GM23338 (cell line): ENCODE measurements around the gene NPY4R2. TPM values are rescaled to one million over a fixed set of nuclear protein-coding genes. Genes with fewer than 3 reads are reported as not detected.
"Not testable (repeated sequence)": the region's sequence is repeated elsewhere in the genome, so short reads cannot be mapped to it uniquely, and the experiment has no call there.

Experiments used
- ATAC-seq: fragments of 200-7000 bp; cut with Tn5 transposase; 3 replicates; pipeline ENCODE4 v1.9.1; 2020
- DNase-seq: peaks from one replicate; pipeline ENCODE4 v3.0.0-alpha.2; 2015; ENCODE audit warnings: low spot score
- H2AFZ ChIP-seq: fragments of 200-600 bp; sonication (generic); 2 replicates; pipeline ENCODE4 v1.8.0; 2016; ENCODE audit warnings: antibody characterized with exemption, mild to moderate bottlenecking, moderate library complexity
- H3F3A ChIP-seq: fragments of 200-600 bp; sonication (generic); replicated peaks from 2 replicates; pipeline ENCODE4 v1.8.0; 2017; ENCODE audit warnings: antibody characterized with exemption, mixed run types, low read depth
- H3K27ac ChIP-seq: fragments of 200-600 bp; sonication (generic); 2 replicates; pipeline ENCODE4 v1.6.1; 2016; ENCODE audit warnings: low read depth
- H3K27me3 ChIP-seq: fragments of 200-600 bp; sonication (generic); 2 replicates; pipeline ENCODE4 v1.8.0; 2016; ENCODE audit warnings: mild to moderate bottlenecking, mixed run types, moderate library complexity; ENCODE audit not compliant: insufficient read depth
- H3K36me3 ChIP-seq: fragments of 200-600 bp; sonication (generic); 2 replicates; pipeline ENCODE4 v1.8.0; 2016; ENCODE audit warnings: mild to moderate bottlenecking; ENCODE audit not compliant: insufficient read depth
- H3K4me1 ChIP-seq: fragments of 200-600 bp; sonication (generic); 2 replicates; pipeline ENCODE4 v1.8.0; 2016; ENCODE audit warnings: mild to moderate bottlenecking, moderate library complexity; ENCODE audit not compliant: insufficient read depth
- H3K4me2 ChIP-seq: fragments of 200-600 bp; sonication (generic); 2 replicates; pipeline ENCODE4 v1.7.1; 2017; ENCODE audit warnings: mixed run types
- H3K4me3 ChIP-seq: fragments of 200-600 bp; sonication (generic); 2 replicates; pipeline ENCODE4 v1.6.1; 2016; ENCODE audit warnings: mixed run types
- H3K79me2 ChIP-seq: fragments of 200-600 bp; sonication (generic); replicated peaks from 2 replicates; pipeline ENCODE4 v1.8.0; 2017; ENCODE audit warnings: mild to moderate bottlenecking; ENCODE audit not compliant: insufficient read depth
- H3K9me2 ChIP-seq: fragments of 200-600 bp; sonication (generic); 2 replicates; pipeline ENCODE4 v1.8.0; 2017; ENCODE audit not compliant: insufficient read depth
- H4K20me1 ChIP-seq: fragments of 200-600 bp; sonication (generic); replicated peaks from 2 replicates; pipeline ENCODE4 v1.8.0; 2017; ENCODE audit warnings: mild to moderate bottlenecking; ENCODE audit not compliant: insufficient read depth
- H3K27ac Mint-ChIP-seq: 2 replicates; pipeline ENCODE4 v1.8.0; 2020; ENCODE audit warnings: inconsistent platforms, mild to moderate bottlenecking, moderate library complexity, mixed read lengths
- H3K27me3 Mint-ChIP-seq: 3 replicates; pipeline ENCODE4 v1.8.0; 2022; ENCODE audit warnings: low read depth, mild to moderate bottlenecking, moderate library complexity, mixed read lengths, inconsistent platforms; ENCODE audit not compliant: insufficient read depth, poor library complexity
- H3K36me3 Mint-ChIP-seq: 3 replicates; pipeline ENCODE4 v1.8.0; 2021; ENCODE audit warnings: low read depth, mild to moderate bottlenecking, inconsistent platforms, moderate library complexity, mixed read lengths
- H3K4me1 Mint-ChIP-seq: 3 replicates; pipeline ENCODE4 v1.8.0; 2020; ENCODE audit warnings: mild to moderate bottlenecking, inconsistent platforms, mixed read lengths
- H3K4me3 Mint-ChIP-seq: 3 replicates; pipeline ENCODE4 v1.8.0; 2021; ENCODE audit warnings: moderate library complexity, mild to moderate bottlenecking, inconsistent platforms, mixed read lengths
- H3K9me3 Mint-ChIP-seq: 3 replicates; pipeline ENCODE4 v1.8.0; 2020; ENCODE audit warnings: moderate library complexity, mild to moderate bottlenecking, inconsistent platforms, mixed read lengths
- polyA plus RNA-seq: library from polyadenylated mRNA; unstranded; fragments of >200 nt; fragmentation: Nextera tagmentation; extraction: Ambion mirVana; gene quantifications from 2 replicates; pipeline ENCODE4 v1.2.1, GENCODE V29; 2016
- total RNA-seq: library from RNA; depleted of rRNA; stranded (reverse); fragments of >200 nt; shearing (Covaris generic); gene quantifications from 2 replicates; pipeline ENCODE4 v1.2.3, GENCODE V29; 2014

NPY4R2 gene
- total and polyA plus RNA-seq, 2 experiments from 2014 or later: not detected

- not testable (repeated sequence) for H3K36me3 ChIP-seq, H3K4me1 ChIP-seq, H3K4me3 ChIP-seq, ATAC-seq, H3K4me1 Mint-ChIP-seq, H3K27me3 ChIP-seq, H3K27ac ChIP-seq, H3K4me2 ChIP-seq, H4K20me1 ChIP-seq, DNase-seq, H3K9me3 Mint-ChIP-seq, H3F3A ChIP-seq, H3K27me3 Mint-ChIP-seq, H3K27ac Mint-ChIP-seq, H3K79me2 ChIP-seq, H2AFZ ChIP-seq, H3K36me3 Mint-ChIP-seq, H3K9me2 ChIP-seq, H3K4me3 Mint-ChIP-seq
Measured at GRCh38 chr10:47942351-47943019, 24.0 kb downstream of the NPY4R2 start.

GRCh38 chr10:47943328-47943727, 24.9 kb downstream of the NPY4R2 start:
- H3K4me3 ChIP-seq, H3K27me3 ChIP-seq, H3K4me1 Mint-ChIP-seq, H3K4me1 ChIP-seq, H3K36me3 ChIP-seq, H3K4me3 Mint-ChIP-seq, H3K27ac ChIP-seq, H3F3A ChIP-seq, H3K9me2 ChIP-seq, H2AFZ ChIP-seq, H3K36me3 Mint-ChIP-seq, H3K27ac Mint-ChIP-seq, ATAC-seq, DNase-seq, H3K79me2 ChIP-seq, H3K9me3 Mint-ChIP-seq, H4K20me1 ChIP-seq, H3K4me2 ChIP-seq, H3K27me3 Mint-ChIP-seq: not testable (repeated sequence)

- H4K20me1 ChIP-seq, H3K79me2 ChIP-seq, H3K4me1 ChIP-seq, H3K36me3 ChIP-seq, H3K4me2 ChIP-seq, H3K9me3 Mint-ChIP-seq, DNase-seq, H3K27ac ChIP-seq, H3K27ac Mint-ChIP-seq, H2AFZ ChIP-seq, H3K4me3 ChIP-seq, H3F3A ChIP-seq, H3K27me3 Mint-ChIP-seq, ATAC-seq, H3K4me3 Mint-ChIP-seq, H3K36me3 Mint-ChIP-seq, H3K27me3 ChIP-seq, H3K4me1 Mint-ChIP-seq, H3K9me2 ChIP-seq: not testable (repeated sequence)
Measured at GRCh38 chr10:47947424-47947823, 29.0 kb downstream of the NPY4R2 start.

GRCh38 chr10:47957158-47957557, 38.7 kb downstream of the NPY4R2 start:
- H3K4me3 Mint-ChIP-seq, ATAC-seq, DNase-seq, H2AFZ ChIP-seq, H3K27ac ChIP-seq, H4K20me1 ChIP-seq, H3K27me3 ChIP-seq, H3K9me2 ChIP-seq, H3K9me3 Mint-ChIP-seq, H3K79me2 ChIP-seq, H3K27me3 Mint-ChIP-seq, H3K4me3 ChIP-seq, H3F3A ChIP-seq, H3K36me3 ChIP-seq, H3K36me3 Mint-ChIP-seq, H3K4me2 ChIP-seq, H3K27ac Mint-ChIP-seq, H3K4me1 ChIP-seq, H3K4me1 Mint-ChIP-seq: not testable (repeated sequence)

- H3K27me3 Mint-ChIP-seq, H3K4me1 ChIP-seq, H3K4me2 ChIP-seq, H3K4me3 Mint-ChIP-seq, H2AFZ ChIP-seq, H3K4me3 ChIP-seq, H3K9me2 ChIP-seq, H3K9me3 Mint-ChIP-seq, H3K27me3 ChIP-seq, H4K20me1 ChIP-seq, H3K79me2 ChIP-seq, H3K27ac Mint-ChIP-seq, H3F3A ChIP-seq, H3K4me1 Mint-ChIP-seq, H3K36me3 ChIP-seq, H3K36me3 Mint-ChIP-seq, DNase-seq, ATAC-seq, H3K27ac ChIP-seq: not testable (repeated sequence)
Measured at GRCh38 chr10:47959677-47960076, 41.2 kb downstream of the NPY4R2 start.

GRCh38 chr10:47960699-47961098, 42.2 kb downstream of the NPY4R2 start:
- H2AFZ ChIP-seq, H3K4me3 Mint-ChIP-seq, H3K36me3 Mint-ChIP-seq, H3K27me3 Mint-ChIP-seq, ATAC-seq, H3K4me1 Mint-ChIP-seq, H3K79me2 ChIP-seq, H3K9me2 ChIP-seq, H3K36me3 ChIP-seq, H3K4me1 ChIP-seq, H4K20me1 ChIP-seq, H3F3A ChIP-seq, H3K27ac ChIP-seq, H3K9me3 Mint-ChIP-seq, DNase-seq, H3K27me3 ChIP-seq, H3K4me3 ChIP-seq, H3K4me2 ChIP-seq, H3K27ac Mint-ChIP-seq: not testable (repeated sequence)

- not testable (repeated sequence) for H3K9me3 Mint-ChIP-seq, H3K27me3 ChIP-seq, H3K4me3 ChIP-seq, H3K36me3 Mint-ChIP-seq, H2AFZ ChIP-seq, H3K4me1 ChIP-seq, H3K4me1 Mint-ChIP-seq, H3K27me3 Mint-ChIP-seq, H3K4me2 ChIP-seq, H4K20me1 ChIP-seq, ATAC-seq, H3K27ac ChIP-seq, H3F3A ChIP-seq, H3K9me2 ChIP-seq, H3K27ac Mint-ChIP-seq, DNase-seq, H3K36me3 ChIP-seq, H3K4me3 Mint-ChIP-seq, H3K79me2 ChIP-seq
Measured at GRCh38 chr10:47962785-47963184, 44.3 kb downstream of the NPY4R2 start.
